GM23338 (cell line): ENCODE results near the gene RHBDL3.

Experiments used
- CTCF ChIP-seq, 2 experiments: fragments of 200-600 bp in 1 of 2; sonication (generic) in 1 of 2; conservative IDR thresholded peaks; 2 replicates each; pipeline versions ENCODE4 v1.5.1 to v1.6.1; 2016 to 2017; ENCODE audit warnings: antibody characterized with exemption in 2 of 2, low read depth in 2 of 2, mild to moderate bottlenecking in 2 of 2, moderate library complexity in 1 of 2
- EZH2 ChIP-seq: fragments of 200-600 bp; sonication (generic); IDR thresholded peaks from one replicate; pipeline ENCODE4 v1.8.0; 2017; ENCODE audit warnings: antibody characterized with exemption, mild to moderate bottlenecking, low read depth; ENCODE audit not compliant: unreplicated experiment
- ZNF114 ChIP-seq: fragments of 250-450 bp; sonication (Bioruptor Pico); IDR thresholded peaks from 2 replicates; pipeline ENCODE4 v1.5.0; 2020; ENCODE audit warnings: mild to moderate bottlenecking, moderate library complexity

GRCh38 chr17:32292094-32292493 lies 26.5 kb downstream of the RHBDL3 start:
- TF ChIP-seq CTCF (conservative IDR thresholded peaks at IDR 0.05; ENCODE audit: low read depth in 2 of 2) (no peak), ZNF114 (CRISPR knock-in tag) (no peak), EZH2 (no peak)
